Activated CD4-positive, alpha-beta T cell treated with anti-CD3 and anti-CD28 coated beads, Interleukin-2, amount 10 ng/mL, durations not matched to agents 7 days and 5 days (primary cell): Measurements from ENCODE around the gene MRPL33. TPM values are rescaled to one million over a fixed set of nuclear protein-coding genes. Genes with fewer than 3 reads are reported as not detected.

Source experiments
- CTCF ChIA-PET: fragments of 350-600 bp; sonication (Branson Sonifier 250); formaldehyde crosslinking; loops from one replicate; lab custom pipeline; 2021; ENCODE audit warnings: antibody characterized with exemption; lab: Charles Lee
- POLR2A ChIA-PET: fragments of 350-600 bp; sonication (Branson Sonifier 250); formaldehyde crosslinking; loops from one replicate; lab custom pipeline; 2021; ENCODE audit warnings: antibody characterized with exemption; lab: Charles Lee
- DNase-seq: peaks from one replicate; pipeline ENCODE4 v3.0.0-alpha.2; 2020
- H3K27ac Mint-ChIP-seq: one replicate; pipeline ENCODE4 v1.8.0; 2021; ENCODE audit warnings: mild to moderate bottlenecking, moderate library complexity, mixed read lengths
- H3K27me3 Mint-ChIP-seq: one replicate; pipeline ENCODE4 v1.8.0; 2021; ENCODE audit warnings: mixed read lengths
- H3K36me3 Mint-ChIP-seq: one replicate; pipeline ENCODE4 v1.8.0; 2021; ENCODE audit warnings: low read depth, mixed read lengths
- H3K4me1 Mint-ChIP-seq: one replicate; pipeline ENCODE4 v1.8.0; 2021; ENCODE audit warnings: mixed read lengths
- H3K4me3 Mint-ChIP-seq: one replicate; pipeline ENCODE4 v1.8.0; 2021; ENCODE audit warnings: mild to moderate bottlenecking, moderate library complexity, mixed read lengths
- H3K9me3 Mint-ChIP-seq: one replicate; pipeline ENCODE4 v1.8.0; 2021; ENCODE audit warnings: mixed read lengths
- total RNA-seq, 2 experiments: library from RNA; stranded (reverse); gene quantifications; one replicate each; pipeline ENCODE4 v1.2.3, GENCODE V29; 2021

MRPL33 gene
- total RNA-seq, 2 experiments from 2014 or later = 43.5 to 49.7 TPM

- no peak overlapping the region for H3K27ac Mint-ChIP-seq
- DNase-seq = no peak
- ChIA-PET POLR2A (no interaction called here), CTCF (interaction anchor here (1.0 to 1.2 kb wide), 2 partner anchors 8 to 10 kb away, joined by 3 to 5 read pairs; no protein-coding TSS in a partner anchor)
- H3K4me1 Mint-ChIP-seq = no peaks in the 10 kb centered on the region
- H3K27me3 Mint-ChIP-seq = no peaks in the 10 kb centered on the region
- no peaks in the 10 kb centered on the region for H3K36me3 Mint-ChIP-seq
- no peaks in the 10 kb centered on the region for H3K9me3 Mint-ChIP-seq
- H3K4me3 Mint-ChIP-seq = no peak overlapping the region
These were observed 25.6 kb downstream of the MRPL33 start for GRCh38 chr2:27796791-27797765.

DNA sequence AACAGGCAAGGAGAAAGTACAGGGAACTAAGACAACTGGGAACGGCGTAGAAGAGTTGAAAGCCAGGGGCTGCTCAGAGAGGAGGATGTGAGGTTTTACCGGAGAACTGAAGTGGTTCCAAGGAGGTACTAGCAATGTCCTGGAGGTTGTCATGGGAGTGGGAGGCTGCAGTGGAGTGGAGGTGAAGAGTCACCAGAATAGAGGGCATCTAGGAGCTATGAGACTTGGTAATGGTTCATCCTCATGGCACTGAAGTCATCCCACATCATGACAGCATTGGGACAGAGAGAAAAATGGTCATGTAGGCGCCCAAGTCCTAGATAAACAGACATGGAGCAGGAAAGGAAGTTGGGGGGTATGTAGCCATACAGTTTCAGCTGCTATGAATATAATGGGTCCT, 26.3 kb downstream of the MRPL33 start:
- Mint-ChIP-seq H3K27me3 (no peaks in the 10 kb centered on the region), H3K36me3 (no peaks in the 10 kb centered on the region), H3K27ac (no peak overlapping the region), H3K4me3 (no peak overlapping the region), H3K4me1 (no peaks in the 10 kb centered on the region), H3K9me3 (no peaks in the 10 kb centered on the region)
- ChIA-PET CTCF (interaction anchor here (1.0 to 1.6 kb wide), 2 partner anchors 9 kb away, joined by 3 to 4 read pairs; no protein-coding TSS in a partner anchor), POLR2A (no interaction called here)
- no peak for DNase-seq

GRCh38 chr2:27798486-27798885, 27.0 kb downstream of the MRPL33 start:
- H3K4me3 Mint-ChIP-seq = no peak overlapping the region

GRCh38 chr2:27798948-27799645, 27.6 kb downstream of the MRPL33 start:
- Mint-ChIP-seq H3K9me3 (no peaks in the 10 kb centered on the region), H3K4me3 (no peak overlapping the region), H3K4me1 (no peaks in the 10 kb centered on the region), H3K27me3 (no peaks in the 10 kb centered on the region), H3K36me3 (no peaks in the 10 kb centered on the region), H3K27ac (no peak overlapping the region)
- CTCF ChIA-PET = interaction anchor here (0.6 to 1.6 kb wide), 2 partner anchors 8 to 265 kb away, joined by 3 to 4 read pairs; no protein-coding TSS in a partner anchor
- POLR2A ChIA-PET = no interaction called here
- no peak for DNase-seq

More at GRCh38 chr2:27798486-27798885, 27.0 kb downstream of the MRPL33 start:
- Mint-ChIP-seq H3K36me3 (no peaks in the 10 kb centered on the region), H3K9me3 (no peaks in the 10 kb centered on the region), H3K4me1 (no peaks in the 10 kb centered on the region), H3K27ac (no peak overlapping the region), H3K27me3 (no peaks in the 10 kb centered on the region)
- no peak for DNase-seq
- POLR2A ChIA-PET = no interaction called here
- CTCF ChIA-PET = interaction anchor here (1.6 kb wide), 1 partner anchor 9 kb away, joined by 4 read pairs; no protein-coding TSS in a partner anchor

DNA sequence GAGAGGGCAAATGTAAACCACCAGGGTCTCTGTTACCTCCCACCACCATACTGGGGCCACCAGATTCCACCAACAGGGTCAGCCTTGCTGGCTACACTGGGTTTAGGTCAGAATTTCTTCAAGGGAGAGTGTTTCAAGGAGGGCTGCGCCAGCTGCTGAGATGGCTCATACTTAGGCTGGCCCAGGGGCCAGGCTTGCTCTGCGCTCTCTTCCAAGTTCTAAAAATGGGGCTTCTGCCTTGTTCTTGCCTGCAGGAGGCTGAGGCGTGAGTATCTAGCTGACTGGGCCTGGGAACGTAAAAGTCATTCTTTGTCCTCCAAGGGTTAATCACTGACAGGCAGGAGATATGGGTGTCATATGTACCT, 28.1 kb downstream of the MRPL33 start:
- DNase-seq = no peak
- CTCF ChIA-PET = interaction anchor here (0.6 to 1.6 kb wide), 2 partner anchors 7 to 264 kb away, joined by 3 to 4 read pairs; no protein-coding TSS in a partner anchor
- Mint-ChIP-seq H3K27me3 (no peaks in the 10 kb centered on the region), H3K9me3 (no peaks in the 10 kb centered on the region), H3K4me3 (no peak overlapping the region), H3K4me1 (no peaks in the 10 kb centered on the region), H3K36me3 (no peaks in the 10 kb centered on the region), H3K27ac (no peak overlapping the region)
- POLR2A ChIA-PET = no interaction called here

DNA sequence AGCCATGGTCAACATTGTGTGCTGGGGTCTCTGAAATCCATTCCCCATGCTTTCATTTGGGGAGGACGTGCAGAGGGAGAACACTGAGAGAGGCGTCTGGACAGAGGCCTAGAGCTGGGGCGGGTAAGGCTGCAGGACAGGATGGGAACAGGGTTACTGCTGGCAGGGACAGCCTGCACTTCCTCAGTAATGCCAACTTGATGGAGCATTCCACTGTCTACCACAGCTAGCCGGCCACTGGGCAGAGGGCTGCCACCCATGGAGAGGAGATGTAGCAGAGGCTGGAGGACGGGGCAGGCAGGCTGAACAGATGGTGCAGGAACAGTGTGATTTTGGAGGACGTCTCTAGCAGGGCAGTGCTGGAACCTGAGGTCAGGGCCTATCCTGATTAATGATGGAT, 29.3 kb downstream of the MRPL33 start:
- Mint-ChIP-seq H3K36me3 (no peaks in the 10 kb centered on the region), H3K9me3 (no peaks in the 10 kb centered on the region), H3K4me1 (no peaks in the 10 kb centered on the region), H3K4me3 (no peak overlapping the region), H3K27me3 (no peaks in the 10 kb centered on the region), H3K27ac (no peak overlapping the region)
- ChIA-PET CTCF (interaction anchor here (0.7 kb wide), 1 partner anchor 19 kb away, joined by 3 read pairs; no protein-coding TSS in a partner anchor), POLR2A (no interaction called here)
- no peak for DNase-seq

DNA sequence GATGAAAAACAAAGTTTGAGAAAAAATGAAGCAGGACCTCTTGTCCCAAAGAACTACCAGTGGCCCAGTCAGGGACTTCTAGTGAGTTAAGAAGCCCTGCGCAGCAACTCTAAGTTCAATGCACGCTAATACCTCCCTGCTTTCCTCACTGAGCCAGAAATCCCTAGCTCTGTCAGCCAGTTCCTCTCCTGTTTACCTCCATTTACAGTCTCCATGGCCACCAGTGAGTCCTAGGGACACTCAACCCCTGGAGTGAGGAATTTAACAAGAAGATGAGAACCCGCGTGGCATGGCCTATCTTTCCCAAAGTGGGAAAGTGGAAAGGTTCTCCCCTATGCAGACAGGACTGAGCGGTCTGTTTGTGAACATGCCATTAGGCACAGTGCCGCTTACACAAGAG, 31.0 kb downstream of the MRPL33 start:
- CTCF ChIA-PET = no interaction called here

GRCh38 chr2:27803046-27803445, 31.5 kb downstream of the MRPL33 start:
- no peaks in the 10 kb centered on the region for H3K27me3 Mint-ChIP-seq

More for the DNA sequence above, 31.0 kb downstream of the MRPL33 start:
- Mint-ChIP-seq H3K4me1 (no peaks in the 10 kb centered on the region), H3K27ac (no peak overlapping the region), H3K4me3 (no peak overlapping the region), H3K36me3 (no peaks in the 10 kb centered on the region), H3K27me3 (no peaks in the 10 kb centered on the region), H3K9me3 (no peaks in the 10 kb centered on the region)
- no peak for DNase-seq
- POLR2A ChIA-PET = no interaction called here

DNA sequence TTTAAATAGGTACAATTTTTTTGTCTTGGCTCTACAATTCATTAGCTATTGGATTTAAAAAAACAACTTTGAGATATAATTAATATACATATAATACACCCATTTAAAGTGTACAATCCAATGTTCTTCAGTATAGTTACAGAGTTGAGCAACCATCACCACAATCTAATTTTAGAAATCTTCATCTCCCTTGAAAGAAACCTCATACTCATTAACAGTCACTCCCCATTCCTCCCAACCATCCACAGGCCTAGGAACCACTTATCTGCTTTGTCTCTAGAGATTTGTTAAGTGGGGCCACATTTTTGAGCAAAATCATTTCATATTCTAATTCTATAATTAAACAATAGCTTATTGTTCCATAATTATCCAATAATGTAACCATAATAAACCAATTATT, 32.6 kb downstream of the MRPL33 start:
- ChIA-PET CTCF (interaction anchor here (1.1 kb wide), 1 partner anchor 11 kb away, joined by 4 read pairs; no protein-coding TSS in a partner anchor), POLR2A (no interaction called here)
- H3K9me3 Mint-ChIP-seq = no peaks in the 10 kb centered on the region
- no peaks in the 10 kb centered on the region for H3K4me1 Mint-ChIP-seq
- DNase-seq = no peak
- no peak overlapping the region for H3K4me3 Mint-ChIP-seq
- no peaks in the 10 kb centered on the region for H3K27me3 Mint-ChIP-seq
- no peaks in the 10 kb centered on the region for H3K36me3 Mint-ChIP-seq
- H3K27ac Mint-ChIP-seq = no peak overlapping the region

More at GRCh38 chr2:27803046-27803445, 31.5 kb downstream of the MRPL33 start:
- DNase-seq = no peak
- Mint-ChIP-seq H3K27ac (no peak overlapping the region), H3K9me3 (no peaks in the 10 kb centered on the region), H3K4me3 (no peak overlapping the region), H3K4me1 (no peaks in the 10 kb centered on the region), H3K36me3 (no peaks in the 10 kb centered on the region)
- ChIA-PET CTCF (no interaction called here), POLR2A (no interaction called here)

- Mint-ChIP-seq H3K4me3 (no peak overlapping the region), H3K27ac (no peak overlapping the region), H3K27me3 (no peaks in the 10 kb centered on the region), H3K36me3 (no peaks in the 10 kb centered on the region), H3K9me3 (no peaks in the 10 kb centered on the region), H3K4me1 (no peaks in the 10 kb centered on the region)
- ChIA-PET CTCF (interaction anchor here (0.5 to 1.5 kb wide), 6 partner anchors 14 to 612 kb away, joined by 3 to 5 read pairs (median 3); no protein-coding TSS in a partner anchor), POLR2A (no interaction called here)
- DNase-seq = no peak
These were observed 33.7 kb downstream of the MRPL33 start for GRCh38 chr2:27805180-27805579.

DNA sequence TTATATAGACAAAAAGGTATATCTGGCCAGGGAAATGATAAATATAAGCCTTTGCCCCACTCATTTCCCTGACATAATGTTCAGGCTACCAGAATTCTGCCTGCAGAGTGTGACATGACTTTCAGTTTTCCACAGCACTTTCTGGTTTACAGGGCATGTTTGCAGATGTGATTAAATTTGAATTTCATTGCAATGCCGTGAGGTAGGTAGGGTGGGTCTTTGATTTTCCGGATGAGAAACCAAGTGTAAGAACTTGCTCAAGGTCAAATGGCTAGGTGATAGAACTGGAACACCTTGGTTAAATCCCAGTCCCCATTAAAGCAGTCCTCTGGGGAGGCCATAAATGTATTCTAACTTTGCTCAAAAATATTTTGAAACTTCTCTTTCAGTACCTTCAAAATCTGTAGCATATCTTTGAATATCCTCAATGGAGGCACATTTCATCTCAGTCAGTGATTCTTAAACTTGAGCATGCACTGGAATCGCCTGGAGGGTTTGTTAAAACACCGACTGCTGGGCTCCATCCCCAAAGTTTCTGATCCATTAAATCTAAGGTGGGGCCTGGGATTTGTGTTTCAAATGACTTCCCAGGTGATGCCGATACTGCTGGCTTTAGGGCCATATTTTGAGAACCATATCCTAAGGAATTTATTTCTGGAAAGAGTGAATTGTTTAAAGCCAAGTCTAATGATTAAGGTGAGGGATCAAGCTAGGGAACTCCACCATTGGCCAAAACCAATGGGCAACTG, 35.0 kb downstream of the MRPL33 start:
- Mint-ChIP-seq H3K36me3 (no peaks in the 10 kb centered on the region), H3K27ac (no peak overlapping the region), H3K4me3 (no peak overlapping the region), H3K27me3 (no peaks in the 10 kb centered on the region), H3K4me1 (no peaks in the 10 kb centered on the region), H3K9me3 (no peaks in the 10 kb centered on the region)
- DNase-seq = no peak
- POLR2A ChIA-PET = no interaction called here
- CTCF ChIA-PET = interaction anchor here (0.6 to 1.8 kb wide), 4 partner anchors 8 to 386 kb away, joined by 3 to 5 read pairs (median 4); no protein-coding TSS in a partner anchor

DNA sequence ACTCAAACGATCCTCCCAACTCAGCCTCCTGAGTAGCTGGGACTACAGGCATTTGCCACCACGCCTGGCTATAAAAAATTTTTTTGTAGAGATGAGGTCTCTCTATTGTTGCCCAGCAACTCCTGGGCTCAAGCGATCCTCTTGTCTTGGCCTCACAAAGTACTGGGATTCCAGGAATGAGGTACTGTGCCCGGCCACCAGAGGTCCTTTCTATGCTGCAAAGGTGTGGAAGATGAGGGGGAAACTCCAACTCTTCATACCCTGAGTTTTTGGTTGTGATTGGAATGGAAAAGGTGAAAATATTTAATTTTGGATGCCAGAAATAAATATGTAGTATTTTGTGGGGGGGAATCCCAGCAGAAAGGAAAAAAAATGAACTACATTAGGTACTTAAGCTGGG, 36.0 kb downstream of the MRPL33 start:
- Mint-ChIP-seq H3K27ac (no peak overlapping the region), H3K9me3 (no peaks in the 10 kb centered on the region), H3K4me1 (peaks cover 2% of the 10 kb centered on the region), H3K27me3 (no peaks in the 10 kb centered on the region), H3K4me3 (no peak overlapping the region), H3K36me3 (no peaks in the 10 kb centered on the region)
- peak; percentile 10 for DNase-seq
- ChIA-PET CTCF (interaction anchor here (0.6 to 1.8 kb wide), 4 partner anchors 9 to 442 kb away, joined by 3 to 5 read pairs (median 4); no protein-coding TSS in a partner anchor), POLR2A (no interaction called here)
